Lower leg skin (tissue), 4 donors: ENCODE data around the gene GALNT18. TPM values are rescaled to one million over a fixed set of nuclear protein-coding genes. Genes with fewer than 3 reads are reported as not detected.

Source experiments
- DNase-seq, 2 donors: peaks; one replicate each; pipeline ENCODE4 v3.0.0-alpha.2; 2019; ENCODE audit warnings: low spot score in 2 of 2
- H3K4me3 ChIP-seq: fragments of 200-600 bp; sonication (generic); 2 replicates; pipeline ENCODE4 v1.5.1; 2017; ENCODE audit warnings: mild to moderate bottlenecking, low read depth; ENCODE audit not compliant: poor library complexity, severe bottlenecking
- POLR2A ChIP-seq, 2 donors: fragments of 450-650 bp; IDR thresholded peaks; one replicate each; pipeline ENCODE4 v1.6.1; 2016 to 2017; ENCODE audit warnings: antibody characterized with exemption in 2 of 2, mild to moderate bottlenecking in 1 of 2, moderate library complexity in 1 of 2
- WGBS, 2 donors: methylation state at CpG; one replicate each; pipeline ENCODE4 v1.1.5; 2018; 5-methylcytosine and 5-hydroxymethylcytosine counted together
- intact Hi-C: fragments of 100-400 bp; cut with DNase I; formaldehyde crosslinking; loops from one replicate; pipeline ENCODE4 v1.15.0; 2023; ENCODE audit warnings: low total_unique reads
- total RNA-seq, 4 donors: library from RNA; depleted of rRNA; stranded (reverse); fragments of >200 nt; gene quantifications; one replicate each; pipeline ENCODE4 v1.1.0, GENCODE V29; 2016
- TF ChIP-seq, protein P1 (sequence below), 3 donors: fragments of 450-650 bp; IDR thresholded peaks; one replicate each; pipeline ENCODE4 v1.5.1; 2016; ENCODE audit warnings: antibody characterized with exemption in 3 of 3, mild to moderate bottlenecking in 3 of 3, moderate library complexity in 2 of 3

GALNT18 gene
- total RNA-seq, 4 donors from 2014 or later, result 11.5 to 33.0 (median 17.7) TPM

DNA sequence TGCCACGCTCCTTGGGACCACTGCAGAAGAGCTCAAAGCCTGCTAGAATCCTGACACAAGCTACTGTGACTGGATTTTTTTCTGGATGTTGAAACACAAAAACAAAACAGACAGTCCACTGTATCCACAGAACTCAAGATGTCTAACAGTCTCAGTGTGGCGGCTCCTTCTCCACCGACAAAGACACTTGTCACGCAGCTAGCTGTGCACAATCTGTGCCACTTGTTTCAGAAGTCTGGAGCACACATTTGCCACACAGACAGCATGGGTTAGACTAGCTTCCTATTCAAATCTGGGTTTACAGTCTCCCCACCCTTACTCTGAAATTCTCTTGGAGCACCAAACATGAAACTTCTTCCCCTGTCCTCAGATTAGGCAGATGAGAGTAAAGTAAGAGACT, 99.2 kb downstream of the GALNT18 start:
- intact Hi-C loops, result no loop called here
- 85 to 94% methylated on average over 4 of the region's 4 CpGs for WGBS, 2 donors

DNA sequence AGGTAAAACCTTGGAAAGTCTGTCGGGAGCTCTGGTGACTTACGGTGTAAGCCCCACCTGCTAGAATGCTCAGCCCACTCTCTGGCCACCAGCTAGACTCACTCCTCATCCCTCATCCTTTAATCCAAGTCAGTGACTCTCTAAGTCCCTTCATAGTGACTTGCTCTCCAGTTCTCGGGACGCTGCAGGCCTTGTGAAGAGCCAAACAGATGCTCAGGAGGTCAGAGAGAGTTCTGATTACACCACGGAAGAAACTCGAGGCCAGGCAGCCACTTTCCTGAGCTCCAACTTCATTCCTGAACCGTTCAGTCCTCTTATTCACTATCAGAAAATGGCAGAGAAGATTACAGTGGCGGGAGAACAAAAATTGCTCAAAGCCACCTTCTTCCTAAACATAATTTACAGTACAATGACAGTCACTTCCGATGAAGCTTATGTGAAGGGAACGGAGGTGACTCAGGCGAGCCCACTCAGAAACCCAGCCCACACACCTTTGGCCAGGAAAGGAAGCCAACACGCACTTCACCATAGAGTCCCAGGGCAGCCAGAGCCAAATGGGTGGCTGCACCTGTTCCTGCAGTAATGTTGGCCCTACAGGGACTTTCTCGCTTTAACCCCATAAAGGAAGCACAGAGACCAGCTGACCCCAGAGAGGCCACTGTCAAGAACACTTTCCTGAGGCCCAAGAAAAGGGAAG, 100.4 kb downstream of the GALNT18 start:
- intact Hi-C loops, result no loop called here
- no peak for DNase-seq
- TF ChIP-seq POLR2A (IDR thresholded peaks at IDR 0.05), result no peak
- TF ChIP-seq, protein P1, sequence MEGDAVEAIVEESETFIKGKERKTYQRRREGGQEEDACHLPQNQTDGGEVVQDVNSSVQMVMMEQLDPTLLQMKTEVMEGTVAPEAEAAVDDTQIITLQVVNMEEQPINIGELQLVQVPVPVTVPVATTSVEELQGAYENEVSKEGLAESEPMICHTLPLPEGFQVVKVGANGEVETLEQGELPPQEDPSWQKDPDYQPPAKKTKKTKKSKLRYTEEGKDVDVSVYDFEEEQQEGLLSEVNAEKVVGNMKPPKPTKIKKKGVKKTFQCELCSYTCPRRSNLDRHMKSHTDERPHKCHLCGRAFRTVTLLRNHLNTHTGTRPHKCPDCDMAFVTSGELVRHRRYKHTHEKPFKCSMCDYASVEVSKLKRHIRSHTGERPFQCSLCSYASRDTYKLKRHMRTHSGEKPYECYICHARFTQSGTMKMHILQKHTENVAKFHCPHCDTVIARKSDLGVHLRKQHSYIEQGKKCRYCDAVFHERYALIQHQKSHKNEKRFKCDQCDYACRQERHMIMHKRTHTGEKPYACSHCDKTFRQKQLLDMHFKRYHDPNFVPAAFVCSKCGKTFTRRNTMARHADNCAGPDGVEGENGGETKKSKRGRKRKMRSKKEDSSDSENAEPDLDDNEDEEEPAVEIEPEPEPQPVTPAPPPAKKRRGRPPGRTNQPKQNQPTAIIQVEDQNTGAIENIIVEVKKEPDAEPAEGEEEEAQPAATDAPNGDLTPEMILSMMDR (IDR thresholded peaks at IDR 0.05), result no peak
- no peak overlapping the region for H3K4me3 ChIP-seq
- 79 to 88% methylated on average over 13 of the region's 13 CpGs for WGBS, 2 donors

More for the DNA sequence above, 99.2 kb downstream of the GALNT18 start:
- TF ChIP-seq POLR2A (IDR thresholded peaks at IDR 0.05), result no peak
- TF ChIP-seq, protein P1 (IDR thresholded peaks at IDR 0.05), result no peak
- DNase-seq, result no peak
- H3K4me3 ChIP-seq, result no peak overlapping the region

DNA sequence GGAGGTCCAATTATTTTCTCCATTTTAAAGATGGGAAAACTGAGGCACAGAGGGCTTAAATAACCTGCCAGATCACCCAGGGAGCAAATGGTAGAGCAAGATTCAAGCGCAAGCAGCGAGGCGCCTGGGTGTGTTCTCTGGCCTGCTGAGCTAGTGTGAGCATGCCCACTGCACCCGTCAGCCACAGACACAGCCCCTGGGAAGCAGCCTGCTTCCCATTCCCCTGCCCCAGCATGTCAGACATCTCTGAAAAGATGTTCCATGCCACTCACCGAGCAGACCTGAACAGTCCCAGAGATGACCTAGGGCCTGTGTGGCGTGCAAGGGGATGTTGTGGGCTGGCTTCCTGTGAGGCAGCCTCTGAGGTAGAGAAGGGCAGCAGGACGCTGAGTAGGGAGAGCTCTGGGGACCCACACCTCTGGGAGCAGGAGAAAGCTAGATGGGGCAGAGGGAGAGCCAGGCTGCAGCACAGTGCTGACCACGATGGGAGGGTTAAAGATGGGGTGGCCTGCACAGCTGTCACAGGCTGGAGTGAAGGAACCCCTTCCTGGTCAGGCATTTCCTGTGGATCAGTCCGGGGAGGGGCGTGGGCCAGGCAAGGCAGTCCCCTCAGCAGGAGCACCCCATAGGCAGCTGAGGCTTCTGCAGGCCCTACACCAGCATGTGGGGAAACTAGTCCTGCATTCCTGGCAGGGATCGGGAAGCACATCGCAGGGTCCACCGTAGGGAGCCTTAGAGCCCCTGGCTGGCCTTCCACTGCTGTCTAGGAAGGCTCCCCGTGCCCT, 101.4 kb downstream of the GALNT18 start:
- 61 to 62% methylated on average over 14 of the region's 14 CpGs for WGBS, 2 donors
- H3K4me3 ChIP-seq, result no peak overlapping the region
- DNase-seq, result no peak
- intact Hi-C loops, result no loop called here
- no peak for TF ChIP-seq POLR2A (IDR thresholded peaks at IDR 0.05)

DNA sequence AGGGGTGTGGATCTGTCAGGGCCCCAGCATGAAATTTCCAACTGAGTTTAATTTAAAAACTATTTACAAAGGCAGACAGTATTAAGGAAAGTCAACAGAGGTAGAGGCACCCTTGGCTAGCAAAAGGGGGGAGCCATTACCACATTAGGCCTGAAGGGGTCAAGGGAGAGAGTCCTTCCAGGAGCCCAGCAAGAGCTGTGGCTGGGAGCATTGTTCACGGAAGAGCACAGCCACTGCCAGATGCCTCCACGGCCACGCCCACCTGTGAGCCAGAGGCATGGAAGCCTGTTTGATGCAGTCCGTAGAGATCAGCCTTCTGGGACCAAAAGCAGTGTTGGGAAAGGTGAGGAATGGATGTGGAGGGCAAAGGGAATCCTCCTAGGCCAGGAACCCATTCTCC, 102.6 kb downstream of the GALNT18 start:
- intact Hi-C loops, result no loop called here
- 54 to 56% methylated on average over 4 of the region's 4 CpGs for WGBS, 2 donors
- TF ChIP-seq, protein P1 (IDR thresholded peaks at IDR 0.05), result no peak
- no peak for TF ChIP-seq POLR2A (IDR thresholded peaks at IDR 0.05)
- H3K4me3 ChIP-seq, result no peak overlapping the region
- DNase-seq, result no peak

DNA sequence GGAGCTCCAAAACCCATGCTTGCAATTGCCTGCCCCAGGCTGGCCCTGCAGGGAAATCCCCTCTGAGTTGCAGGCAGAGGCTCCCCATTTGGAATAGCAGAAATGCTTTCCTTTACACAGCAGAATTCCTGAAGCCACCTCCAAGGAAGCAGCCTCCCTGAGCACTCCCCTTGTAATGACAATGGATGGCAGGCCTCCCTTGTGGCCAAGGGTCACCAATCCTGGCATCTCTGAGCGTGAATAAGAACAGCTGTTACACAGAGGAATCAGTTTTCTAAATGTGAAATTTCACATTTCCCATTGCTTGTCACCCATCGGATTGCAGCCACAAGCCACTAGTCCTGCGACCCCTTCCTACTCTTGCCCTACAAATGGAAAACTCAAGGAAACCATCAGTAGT, 107.6 kb downstream of the GALNT18 start:
- no peak for TF ChIP-seq POLR2A (IDR thresholded peaks at IDR 0.05)
- TF ChIP-seq, protein P1 (IDR thresholded peaks at IDR 0.05), result no peak
- 94 to 96% methylated on average over 3 of the region's 3 CpGs for WGBS, 2 donors
- H3K4me3 ChIP-seq, result no peak overlapping the region
- no peak for DNase-seq
- intact Hi-C loops, result no loop called here

DNA sequence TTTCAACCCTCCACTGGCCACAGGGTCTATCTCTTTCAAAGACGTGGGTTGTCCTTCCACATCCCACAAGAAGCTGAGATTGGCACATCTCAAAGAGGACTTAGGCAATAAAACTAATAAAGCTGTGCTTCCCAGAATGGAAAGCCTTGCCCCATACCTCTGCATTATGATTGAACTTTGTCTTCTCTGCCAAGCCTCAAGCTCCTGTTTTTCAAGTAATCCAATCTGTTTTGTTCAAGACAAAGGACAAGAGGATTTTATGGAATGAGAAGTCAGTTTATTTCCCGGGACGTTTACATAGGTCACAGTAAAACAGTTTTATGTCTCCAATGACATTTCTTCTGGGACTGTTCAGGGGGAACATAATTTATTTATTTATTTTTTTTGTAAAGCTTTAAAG, 108.4 kb downstream of the GALNT18 start:
- DNase-seq, result no peak
- intact Hi-C loops, result no loop called here
- 32 to 61% methylated on average over 3 of the region's 3 CpGs for WGBS, 2 donors
- no peak overlapping the region for H3K4me3 ChIP-seq
- TF ChIP-seq POLR2A (IDR thresholded peaks at IDR 0.05), result no peak
- TF ChIP-seq, protein P1 (IDR thresholded peaks at IDR 0.05), result no peak
